MM.1S (cell line): ENCODE measurements around the gene GSAP.

Experiments used
- EZH2 ChIP-seq: fragments of 300-600 bp; sonication (generic); optimal IDR thresholded peaks from 2 replicates; pipeline ENCODE3; 2017; ENCODE audit warnings: low read depth, mild to moderate bottlenecking, antibody characterized with exemption, low read length, mixed read lengths
- EZH2phosphoT487 ChIP-seq: fragments of 300-600 bp; sonication (generic); IDR thresholded peaks from 2 replicates; pipeline ENCODE4 v1.6.1; 2018; ENCODE audit warnings: antibody characterized with exemption, low read length
- TF ChIP-seq, protein P1 (sequence below): fragments of 300-600 bp; sonication (generic); IDR thresholded peaks from 2 replicates; pipeline ENCODE4 v1.5.1; 2016; ENCODE audit warnings: antibody characterized with exemption, low read length, mixed read lengths

DNA sequence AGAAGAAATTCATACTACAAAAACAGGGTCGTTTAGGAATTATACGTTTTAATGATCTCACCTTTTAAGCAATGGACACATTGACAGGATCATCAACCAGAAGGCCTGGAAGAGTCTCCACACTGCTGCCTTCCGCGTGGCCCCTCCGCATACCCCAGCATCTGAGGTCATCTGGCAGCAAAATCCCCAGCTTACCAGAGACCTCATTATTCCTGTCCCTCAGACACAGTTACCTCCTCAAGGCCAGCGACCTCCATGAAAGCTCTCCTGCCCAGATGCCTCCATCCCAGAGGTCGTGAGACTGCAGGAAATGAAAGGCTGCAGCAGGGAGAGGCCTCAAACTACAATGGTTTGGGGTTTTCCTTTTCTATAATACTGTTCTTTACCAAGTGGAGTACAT is 14.8 kb upstream of the GSAP start:
- TF ChIP-seq, protein P1, sequence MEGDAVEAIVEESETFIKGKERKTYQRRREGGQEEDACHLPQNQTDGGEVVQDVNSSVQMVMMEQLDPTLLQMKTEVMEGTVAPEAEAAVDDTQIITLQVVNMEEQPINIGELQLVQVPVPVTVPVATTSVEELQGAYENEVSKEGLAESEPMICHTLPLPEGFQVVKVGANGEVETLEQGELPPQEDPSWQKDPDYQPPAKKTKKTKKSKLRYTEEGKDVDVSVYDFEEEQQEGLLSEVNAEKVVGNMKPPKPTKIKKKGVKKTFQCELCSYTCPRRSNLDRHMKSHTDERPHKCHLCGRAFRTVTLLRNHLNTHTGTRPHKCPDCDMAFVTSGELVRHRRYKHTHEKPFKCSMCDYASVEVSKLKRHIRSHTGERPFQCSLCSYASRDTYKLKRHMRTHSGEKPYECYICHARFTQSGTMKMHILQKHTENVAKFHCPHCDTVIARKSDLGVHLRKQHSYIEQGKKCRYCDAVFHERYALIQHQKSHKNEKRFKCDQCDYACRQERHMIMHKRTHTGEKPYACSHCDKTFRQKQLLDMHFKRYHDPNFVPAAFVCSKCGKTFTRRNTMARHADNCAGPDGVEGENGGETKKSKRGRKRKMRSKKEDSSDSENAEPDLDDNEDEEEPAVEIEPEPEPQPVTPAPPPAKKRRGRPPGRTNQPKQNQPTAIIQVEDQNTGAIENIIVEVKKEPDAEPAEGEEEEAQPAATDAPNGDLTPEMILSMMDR, result no peak
- no peak for TF ChIP-seq EZH2phosphoT487
- no peak for TF ChIP-seq EZH2
